Neuronal stem cell (in vitro differentiated cells): ENCODE measurements around the gene FRMD8.
A peak's percentile ranks its signal among the peaks of the same experiment; 100 is the strongest.

Source experiments
- DNase-seq: peaks from one replicate; pipeline ENCODE4 v3.0.0-alpha.2; 2013; ENCODE audit warnings: low spot score
- H2AFZ ChIP-seq: one replicate; pipeline ENCODE4 v1.6.1; 2013; ENCODE audit warnings: mild to moderate bottlenecking, low read length, inconsistent platforms
- H2AK5ac ChIP-seq: 2 replicates; pipeline ENCODE4 v1.6.1; 2013; ENCODE audit warnings: low read depth, mild to moderate bottlenecking, inconsistent platforms, low read length, moderate library complexity, mixed read lengths
- H2BK120ac ChIP-seq: 2 replicates; pipeline ENCODE4 v1.6.1; 2013; ENCODE audit warnings: low read depth, mild to moderate bottlenecking, inconsistent platforms, low read length, moderate library complexity, mixed read lengths
- H2BK12ac ChIP-seq: one replicate; pipeline ENCODE4 v1.6.1; 2013; ENCODE audit warnings: low read length, inconsistent platforms
- H2BK15ac ChIP-seq: 2 replicates; pipeline ENCODE4 v1.6.1; 2013; ENCODE audit warnings: mild to moderate bottlenecking, low read length, inconsistent platforms, mixed read lengths
- H2BK5ac ChIP-seq: one replicate; pipeline ENCODE4 v1.6.1; 2013; ENCODE audit warnings: inconsistent platforms, mild to moderate bottlenecking, low read length, moderate library complexity
- H3K14ac ChIP-seq: one replicate; pipeline ENCODE4 v1.6.1; 2013; ENCODE audit warnings: low read length, inconsistent platforms
- H3K18ac ChIP-seq: 2 replicates; pipeline ENCODE4 v1.6.1; 2013; ENCODE audit warnings: low read length, inconsistent platforms
- H3K23ac ChIP-seq: 2 replicates; pipeline ENCODE4 v1.6.1; 2013; ENCODE audit warnings: low read depth, mild to moderate bottlenecking, mixed read lengths, low read length, inconsistent platforms; ENCODE audit not compliant: poor library complexity
- H3K27ac ChIP-seq: replicated peaks from 3 replicates; pipeline ENCODE4 v1.5.1; 2013; ENCODE audit warnings: low read length, inconsistent platforms
- H3K27me3 ChIP-seq, 3 experiments: 2 replicates each; pipeline ENCODE4 v1.6.1; 2013; ENCODE audit warnings: low read length in 3 of 3, mild to moderate bottlenecking in 2 of 3, inconsistent platforms in 1 of 3, low read depth in 1 of 3, mixed read lengths in 1 of 3, moderate library complexity in 1 of 3; ENCODE audit not compliant: control insufficient read depth in 3 of 3, insufficient read depth in 3 of 3
- H3K36me3 ChIP-seq, 2 donors: replicated peaks in 1 of 2; 2 replicates each; pipeline ENCODE4 v1.6.1; 2013; ENCODE audit warnings: low read length in 2 of 2; ENCODE audit not compliant: control insufficient read depth in 2 of 2, insufficient read depth in 2 of 2
- H3K4ac ChIP-seq: 2 replicates; pipeline ENCODE4 v1.6.1; 2013; ENCODE audit warnings: inconsistent platforms, mild to moderate bottlenecking, low read length, moderate library complexity
- H3K4me1 ChIP-seq, 2 donors: 1 replicate in 1 of 2; 2 replicates in 1 of 2; pipeline ENCODE4 v1.6.1; 2013; ENCODE audit warnings: low read length in 2 of 2, low read depth in 1 of 2; ENCODE audit not compliant: control insufficient read depth in 2 of 2, insufficient read depth in 1 of 2
- H3K4me2 ChIP-seq: one replicate; pipeline ENCODE4 v1.6.1; 2013; ENCODE audit warnings: mild to moderate bottlenecking, low read length, inconsistent platforms; ENCODE audit not compliant: insufficient read depth, poor library complexity, severe bottlenecking
- H3K4me3 ChIP-seq, 2 donors: 2 replicates each; pipeline ENCODE4 v1.5.1; 2013; ENCODE audit warnings: low read length in 2 of 2, mild to moderate bottlenecking in 2 of 2, inconsistent platforms in 1 of 2, moderate library complexity in 1 of 2
- H3K79me1 ChIP-seq: one replicate; pipeline ENCODE4 v1.6.1; 2013; ENCODE audit warnings: low read depth, mild to moderate bottlenecking, inconsistent platforms, low read length, moderate library complexity
- H3K9ac ChIP-seq: one replicate; pipeline ENCODE4 v1.6.1; 2013; ENCODE audit warnings: mild to moderate bottlenecking, low read depth, low read length, inconsistent platforms; ENCODE audit not compliant: poor library complexity
- H3K9me3 ChIP-seq, 2 donors: replicated peaks in 1 of 2; 2 replicates each; pipeline versions ENCODE3 to v1.6.1; 2013; ENCODE audit warnings: low read length in 2 of 2, mild to moderate bottlenecking in 2 of 2, inconsistent platforms in 1 of 2, low read depth in 1 of 2, mixed read lengths in 1 of 2, moderate library complexity in 1 of 2; ENCODE audit not compliant: control insufficient read depth in 2 of 2, insufficient read depth in 1 of 2
- H4K8ac ChIP-seq: one replicate; pipeline ENCODE4 v1.6.1; 2013; ENCODE audit warnings: low read depth, mild to moderate bottlenecking, inconsistent platforms, low read length, moderate library complexity
- H4K91ac ChIP-seq: one replicate; pipeline ENCODE4 v1.6.1; 2013; ENCODE audit warnings: low read length, low read depth, mild to moderate bottlenecking, inconsistent platforms; ENCODE audit not compliant: poor library complexity
- WGBS, 2 donors: extraction: QIAGEN DNeasy Blood & Tissue Kit; methylation state at CpG; one replicate each; pipeline ENCODE4 v1.1.7; 2013; ENCODE audit warnings: missing lambda C conversion rate in 2 of 2, mixed read lengths in 1 of 2; ENCODE audit not compliant: insufficient read length in 2 of 2, insufficient replicate concordance in 1 of 2; ENCODE audit errors: extremely low coverage in 2 of 2; 5-methylcytosine and 5-hydroxymethylcytosine counted together

The FRMD8 gene

GRCh38 chr11:65351511-65351910 lies 34.9 kb upstream of the FRMD8 start:
- Histone ChIP-seq H2BK15ac (no peak overlapping the region), H3K4ac (no peak overlapping the region), H3K36me3 (peaks cover 35 to 68% of the 10 kb centered on the region in 2 donors), H3K27ac (no peak overlapping the region), H3K18ac (no peak overlapping the region), H3K4me3 (no peak overlapping the region), H3K27me3 (peaks cover 0 to 9% (median 0%) of the 10 kb centered on the region in 3 experiments), H3K79me1 (no peaks in the 10 kb centered on the region), H3K4me2 (no peak overlapping the region), H4K91ac (no peak overlapping the region), H2BK12ac (no peak overlapping the region), H3K4me1 (peaks cover 10 to 16% of the 10 kb centered on the region in 2 donors), H3K9ac (no peak overlapping the region), H4K8ac (no peak overlapping the region), H2AK5ac (no peak overlapping the region), H2BK5ac (no peak overlapping the region), H3K14ac (no peak overlapping the region), H3K9me3 (no peaks in the 10 kb centered on the region), H3K23ac (no peak overlapping the region), H2BK120ac (no peak overlapping the region), H2AFZ (no peak overlapping the region)
- no peak for DNase-seq
- WGBS, 2 donors: no CpG with 5 or more reads among the region's 2 CpGs

DNA sequence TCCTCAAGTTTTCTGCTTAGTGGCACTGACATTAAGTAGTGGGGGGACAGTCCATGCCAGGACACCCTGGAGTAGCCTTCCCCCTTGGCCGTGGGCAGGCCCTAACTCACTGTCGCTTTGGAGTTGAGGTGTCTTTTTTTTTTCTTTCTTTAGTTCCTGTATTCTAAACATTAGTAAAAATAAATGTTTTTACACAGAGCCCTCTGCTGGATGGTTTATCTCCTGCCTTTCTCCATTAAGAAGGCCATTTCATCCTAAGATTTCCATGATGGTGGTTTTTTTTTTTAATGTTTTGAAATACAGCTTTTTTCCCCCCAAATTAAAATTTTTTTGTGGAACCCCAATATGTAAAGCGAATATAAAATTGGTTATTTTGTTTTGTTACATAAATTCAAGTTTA lies 33.7 kb upstream of the FRMD8 start:
- DNase-seq: no peak
- Histone ChIP-seq H2BK5ac (no peak overlapping the region), H3K14ac (no peak overlapping the region), H3K18ac (no peak overlapping the region), H2BK120ac (no peak overlapping the region), H3K79me1 (no peaks in the 10 kb centered on the region), H3K27ac (no peak overlapping the region), H3K23ac (no peak overlapping the region), H4K8ac (no peak overlapping the region), H3K4ac (no peak overlapping the region), H2BK12ac (no peak overlapping the region), H3K9me3 (no peaks in the 10 kb centered on the region), H4K91ac (no peak overlapping the region), H2AFZ (no peak overlapping the region), H3K36me3 (peaks cover 31 to 56% of the 10 kb centered on the region in 2 donors), H3K9ac (no peak overlapping the region), H3K4me1 (peaks cover 10 to 22% of the 10 kb centered on the region in 2 donors), H3K4me3 (no peak overlapping the region), H3K27me3 (peaks cover 0 to 15% (median 0%) of the 10 kb centered on the region in 3 experiments), H2AK5ac (no peak overlapping the region), H2BK15ac (no peak overlapping the region), H3K4me2 (no peak overlapping the region)
- WGBS, 2 donors: no CpG with 5 or more reads among the region's 3 CpGs

GRCh38 chr11:65353376-65353775 lies 33.1 kb upstream of the FRMD8 start:
- Histone ChIP-seq H2BK120ac (no peak overlapping the region), H3K36me3 (peaks cover 25 to 50% of the 10 kb centered on the region in 2 donors), H3K23ac (no peak overlapping the region), H3K14ac (no peak overlapping the region), H3K27me3 (peaks cover 0 to 15% (median 0%) of the 10 kb centered on the region in 3 experiments), H3K9me3 (no peaks in the 10 kb centered on the region), H2AFZ (no peak overlapping the region), H3K9ac (no peak overlapping the region), H2BK5ac (no peak overlapping the region), H3K27ac (no peak overlapping the region), H2BK12ac (no peak overlapping the region), H4K91ac (no peak overlapping the region), H2AK5ac (no peak overlapping the region), H3K79me1 (no peaks in the 10 kb centered on the region), H3K4ac (no peak overlapping the region), H4K8ac (no peak overlapping the region), H3K4me2 (no peak overlapping the region), H3K4me1 (peaks cover 10 to 22% of the 10 kb centered on the region in 2 donors), H3K4me3 (peak overlapping the region in 1 of 2 donors; percentile 70), H3K18ac (no peak overlapping the region), H2BK15ac (no peak overlapping the region)
- no peak for DNase-seq
- no CpG with 5 or more reads among the region's 7 CpGs for WGBS, 2 donors

DNA sequence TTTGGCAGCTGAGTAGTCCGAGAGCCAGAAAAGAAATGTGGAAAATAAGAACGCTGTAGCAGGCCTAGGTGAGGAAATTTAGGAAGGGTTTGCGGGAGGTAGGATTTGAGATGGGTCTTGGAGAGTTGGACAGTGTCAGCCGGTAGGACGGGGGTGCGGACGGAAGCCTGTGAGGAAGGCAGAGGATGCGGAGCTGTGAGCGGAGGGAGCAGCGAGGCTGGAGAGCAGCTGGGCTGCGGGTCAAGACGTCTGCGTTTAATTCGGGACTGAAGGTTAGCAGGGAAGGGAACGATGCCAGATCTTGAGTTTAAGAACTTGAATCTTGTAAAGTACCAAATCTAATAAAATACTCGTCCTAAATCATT lies 32.6 kb upstream of the FRMD8 start:
- no peak for DNase-seq
- Histone ChIP-seq H3K4me3 (peak overlapping the region; percentile 70 to 79), H3K27ac (no peak overlapping the region)

More for the DNA sequence above, 32.6 kb upstream of the FRMD8 start:
- H4K8ac ChIP-seq: no peak overlapping the region
- H3K4me2 ChIP-seq: peak overlapping the region; percentile 97
- H2AFZ ChIP-seq: peak overlapping the region; percentile 94
- peaks cover 0 to 15% (median 0%) of the 10 kb centered on the region in 3 experiments for H3K27me3 ChIP-seq
- H3K4me1 ChIP-seq: peaks cover 10 to 22% of the 10 kb centered on the region in 2 donors
- H2BK15ac ChIP-seq: no peak overlapping the region
- no peak overlapping the region for H4K91ac ChIP-seq
- no peaks in the 10 kb centered on the region for H3K79me1 ChIP-seq
- no peak overlapping the region for H2AK5ac ChIP-seq
- no peak overlapping the region for H2BK12ac ChIP-seq
- no peak overlapping the region for H2BK5ac ChIP-seq
- H3K36me3 ChIP-seq: peaks cover 22 to 45% of the 10 kb centered on the region in 2 donors
- H2BK120ac ChIP-seq: no peak overlapping the region
- no peak overlapping the region for H3K14ac ChIP-seq
- no peaks in the 10 kb centered on the region for H3K9me3 ChIP-seq
- no peak overlapping the region for H3K9ac ChIP-seq
- no peak overlapping the region for H3K18ac ChIP-seq
- H3K4ac ChIP-seq: no peak overlapping the region
- peak overlapping the region; percentile 86 for H3K23ac ChIP-seq
- WGBS, 2 donors: no CpG with 5 or more reads among the region's 16 CpGs
